Measurements from ENCODE around the gene SH2B3.
"Not testable (repeated sequence)": the region's sequence is repeated elsewhere in the genome, so short reads cannot be mapped to it uniquely, and the experiment has no call there.

SH2B3 gene

GRCh38 chr12:111467092-111467856 lies 61.6 kb downstream of the SH2B3 start:
- DNase-seq, result no peak

GRCh38 chr12:111467857-111468241 lies 62.1 kb downstream of the SH2B3 start:
- DNase-seq, result no peak

- no peak for DNase-seq
These were observed 63.7 kb downstream of the SH2B3 start for GRCh38 chr12:111469401-111469800.

- no peak for DNase-seq
These were observed 65.5 kb downstream of the SH2B3 start for GRCh38 chr12:111471236-111471635.

GRCh38 chr12:111482462-111482861 lies 76.7 kb downstream of the SH2B3 start:
- DNase-seq, result no peak

- no peak for DNase-seq
These were observed 82.5 kb downstream of the SH2B3 start for GRCh38 chr12:111488271-111488670.

- no peak for DNase-seq
These were observed 83.1 kb downstream of the SH2B3 start for GRCh38 chr12:111488798-111489197.

GRCh38 chr12:111492979-111493378 lies 87.3 kb downstream of the SH2B3 start:
- DNase-seq, result not testable (repeated sequence)

- DNase-seq, result no peak
These were observed 89.0 kb downstream of the SH2B3 start for GRCh38 chr12:111494676-111495075.

Measured in NCI-H526 treated with DMSO at 0.1 percent for 48 hours (cell line).